Measurements from ENCODE around the gene BTG2.

Gene BTG2

GRCh38 chr1:203276916-203277545 lies 28.3 kb upstream of the BTG2 start:
- DNase-seq (ENCODE audit: low read depth): no peak

DNA sequence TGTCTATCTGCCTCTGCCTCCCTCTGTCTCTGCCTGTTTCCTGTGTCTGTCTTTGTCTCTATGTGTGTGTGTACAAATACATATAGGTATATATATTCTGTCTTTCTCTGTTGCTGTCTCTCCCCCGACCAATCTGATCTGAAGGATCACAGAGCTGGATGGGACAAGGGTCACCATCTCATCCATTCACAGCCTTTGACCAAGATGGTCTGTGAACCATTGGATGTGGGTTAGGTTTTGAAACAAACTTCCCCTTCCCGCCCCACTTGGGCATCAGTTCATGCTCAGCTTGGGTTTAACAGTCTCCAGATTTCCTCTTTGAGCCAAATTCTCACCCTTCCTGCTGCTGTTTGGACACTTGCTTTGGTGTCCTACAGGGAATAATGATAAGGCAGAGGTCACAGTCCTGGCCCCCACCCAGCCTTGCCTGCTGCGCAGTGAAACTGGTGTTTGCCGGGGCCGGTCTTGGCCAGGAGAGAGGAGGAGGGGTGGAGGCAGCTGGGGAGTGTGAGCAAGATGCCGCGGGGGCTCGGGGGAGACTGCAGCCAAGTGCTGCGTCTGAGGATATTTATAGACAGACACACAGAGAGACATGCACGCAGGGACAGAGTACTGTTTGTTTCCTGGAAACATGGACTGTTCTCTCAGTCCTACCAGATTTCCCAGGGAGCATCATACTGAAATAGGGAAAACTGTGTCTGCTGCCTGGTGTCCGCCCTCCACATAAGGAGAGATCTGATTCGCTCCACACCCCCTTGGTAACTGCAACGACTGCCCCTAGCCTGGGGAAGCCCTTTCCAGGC lies 27.0 kb upstream of the BTG2 start:
- no peak for DNase-seq (ENCODE audit: low read depth)

DNA sequence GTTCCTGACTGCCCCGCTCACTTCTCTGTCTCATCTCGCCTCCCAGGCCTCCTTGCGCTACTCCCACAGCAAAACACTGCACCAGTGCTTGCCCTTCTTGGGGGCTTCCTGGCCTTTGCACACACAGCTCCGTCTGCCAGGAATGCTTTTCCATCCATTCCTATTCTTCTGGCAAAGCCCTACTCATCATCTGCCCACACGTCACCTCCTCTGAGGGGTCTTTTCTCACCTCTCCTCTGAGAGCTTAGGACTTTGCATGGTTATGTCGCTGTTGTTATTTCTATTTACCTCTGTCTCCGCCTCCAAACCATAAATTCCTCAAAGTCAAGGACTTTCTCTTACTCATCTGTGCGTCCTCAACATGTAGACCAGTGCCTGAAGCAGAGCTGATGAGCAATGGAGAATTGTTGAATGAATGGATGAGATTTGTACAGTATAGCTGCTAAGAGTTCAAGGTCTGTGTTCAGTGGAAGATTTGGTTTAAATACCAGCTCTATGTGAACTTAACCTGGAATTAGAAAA lies 26.4 kb upstream of the BTG2 start:
- DNase-seq (ENCODE audit: low read depth): no peak

GRCh38 chr1:203280061-203280460 lies 25.3 kb upstream of the BTG2 start:
- DNase-seq (ENCODE audit: low read depth): no peak

DNA sequence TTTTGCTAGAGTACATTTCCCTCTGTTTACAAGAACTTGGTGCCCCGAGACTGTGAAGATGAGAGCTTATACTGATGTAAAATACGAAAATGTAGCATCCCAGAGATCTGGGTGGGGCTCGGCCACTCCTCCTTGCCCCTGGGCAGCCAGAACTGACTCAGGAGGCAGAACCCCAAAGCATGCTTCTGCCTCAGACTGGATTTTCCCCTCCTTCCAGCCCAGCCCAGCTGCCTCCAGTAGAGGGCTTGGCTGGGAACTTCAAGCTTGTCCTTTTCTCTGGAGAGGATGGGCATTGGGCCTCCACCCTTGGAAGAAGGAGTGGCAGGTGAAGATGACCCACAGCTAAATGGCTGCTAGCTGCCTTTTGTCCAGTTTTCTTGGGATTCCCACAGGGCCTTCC lies 24.3 kb upstream of the BTG2 start:
- no peak for DNase-seq (ENCODE audit: low read depth)

- DNase-seq (ENCODE audit: low read depth): no peak
Measured at GRCh38 chr1:203281851-203282661, 23.3 kb upstream of the BTG2 start.

- DNase-seq (ENCODE audit: low read depth): no peak
Measured at GRCh38 chr1:203282720-203283542, 22.4 kb upstream of the BTG2 start.

DNA sequence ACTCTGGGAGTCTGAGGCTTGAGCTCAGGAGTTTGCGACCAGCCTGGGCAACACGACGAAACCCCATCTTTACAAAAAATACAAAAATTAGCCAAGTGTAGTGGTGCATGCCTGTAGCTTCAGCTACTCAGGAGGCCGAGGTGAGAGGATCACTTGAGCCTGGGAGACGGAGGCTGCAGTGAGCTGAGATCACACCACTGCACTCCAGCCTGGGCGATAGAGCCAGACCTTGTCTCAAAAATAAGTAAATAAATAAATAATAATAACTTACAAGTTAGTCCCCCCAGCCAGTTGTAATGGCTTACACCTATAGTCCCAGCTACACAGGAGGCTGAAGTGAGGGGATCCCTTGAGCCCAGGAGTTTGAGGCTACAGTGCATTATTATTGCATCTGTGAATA lies 21.7 kb upstream of the BTG2 start:
- no peak for DNase-seq (ENCODE audit: low read depth)

- no peak for DNase-seq (ENCODE audit: low read depth)
Measured at GRCh38 chr1:203284411-203285123, 20.8 kb upstream of the BTG2 start.

- DNase-seq (ENCODE audit: low read depth): no peak
Measured at GRCh38 chr1:203286161-203286984, 18.9 kb upstream of the BTG2 start.

DNA sequence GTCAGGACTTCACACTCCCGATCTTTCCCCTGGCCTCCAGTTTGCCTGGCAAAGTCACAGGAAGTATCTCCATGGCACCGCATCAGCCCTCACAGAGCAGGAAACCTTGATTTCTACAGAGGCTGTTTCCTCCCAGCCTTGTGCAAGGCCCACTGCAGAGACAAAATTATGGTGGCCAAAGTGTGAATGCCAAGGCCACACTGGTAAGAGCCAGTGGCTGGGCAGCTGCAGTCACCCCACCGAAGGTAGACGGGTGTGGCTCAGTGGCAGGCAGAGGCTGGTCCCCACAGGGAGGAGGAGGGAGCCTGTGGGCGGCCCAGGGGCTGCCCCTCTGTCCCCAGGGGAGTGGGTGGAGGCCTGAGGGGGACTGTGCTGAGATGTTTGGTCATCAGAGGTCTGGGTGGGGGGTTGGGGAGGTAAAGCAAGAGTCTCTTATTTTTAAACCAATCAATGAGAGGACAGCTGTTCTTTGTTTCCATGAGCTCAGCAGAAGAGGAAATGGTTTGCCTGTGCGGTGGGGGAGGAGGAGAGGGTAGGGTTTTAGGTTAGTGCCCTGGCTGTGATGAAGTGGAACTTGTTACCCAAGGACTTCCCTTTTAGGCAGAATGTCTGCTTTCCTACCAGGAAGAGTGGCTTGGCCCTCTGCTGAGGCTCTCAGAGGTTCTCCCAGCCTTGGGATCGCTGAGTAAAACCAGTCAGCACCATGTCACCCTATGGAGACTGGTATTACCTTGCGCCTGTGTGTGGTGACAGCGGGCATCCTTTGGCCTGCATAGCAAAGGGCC lies 18.0 kb upstream of the BTG2 start:
- DNase-seq (ENCODE audit: low read depth): peak; percentile 64

DNA sequence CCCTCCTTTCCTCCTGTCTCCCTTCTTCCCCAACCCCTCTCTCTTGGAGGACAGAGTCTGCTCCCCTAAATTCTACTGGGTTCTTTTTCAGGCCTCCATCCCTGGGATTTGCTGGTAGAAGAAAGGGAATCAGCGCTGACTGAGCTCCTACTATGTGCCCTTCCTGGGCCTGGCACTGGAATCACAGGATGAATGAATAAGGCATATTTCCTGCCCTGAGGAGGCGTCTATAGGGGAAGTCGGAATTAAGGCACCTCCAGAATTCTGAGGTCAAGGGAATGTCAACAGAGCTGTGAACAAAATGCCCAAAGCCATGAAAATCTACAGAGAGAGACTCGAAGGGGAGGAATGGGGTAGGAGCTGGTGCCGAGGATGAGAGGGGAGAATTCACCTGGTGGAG lies 17.4 kb upstream of the BTG2 start:
- no peak for DNase-seq (ENCODE audit: low read depth)

GRCh38 chr1:203288400-203288799 lies 16.9 kb upstream of the BTG2 start:
- no peak for DNase-seq (ENCODE audit: low read depth)

GRCh38 chr1:203289281-203289981 lies 15.9 kb upstream of the BTG2 start:
- DNase-seq (ENCODE audit: low read depth): peak; percentile 81

DNA sequence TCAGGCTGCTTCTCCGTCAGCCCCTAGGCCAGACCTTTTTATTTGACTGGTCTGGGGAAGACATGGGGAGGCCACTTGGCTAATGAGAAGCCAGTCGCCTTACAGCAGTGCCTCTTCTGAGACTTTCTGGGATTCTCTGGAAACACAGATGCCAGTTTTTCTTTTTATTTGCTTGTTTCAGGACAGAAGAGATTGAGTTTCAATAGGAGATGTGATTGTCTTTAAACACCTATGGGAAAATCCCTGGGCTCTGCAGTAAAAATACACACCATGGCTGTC lies 15.4 kb upstream of the BTG2 start:
- DNase-seq (ENCODE audit: low read depth): no peak

- peak; percentile 97 for DNase-seq (ENCODE audit: low read depth)
Measured at GRCh38 chr1:203290261-203291089, 14.8 kb upstream of the BTG2 start.

- no peak for DNase-seq (ENCODE audit: low read depth)
Measured at GRCh38 chr1:203291201-203292096, 13.9 kb upstream of the BTG2 start.

Measured in activated T-cell treated with anti-CD3 and anti-CD28 coated beads for 1 hour (primary cell).